Measurements from ENCODE around the gene CKMT2. TPM values are rescaled to one million over a fixed set of nuclear protein-coding genes. Genes with fewer than 3 reads are reported as not detected.

The CKMT2 gene
- total RNA-seq, 1 donor from 2014 or later = 1,824 TPM

DNA sequence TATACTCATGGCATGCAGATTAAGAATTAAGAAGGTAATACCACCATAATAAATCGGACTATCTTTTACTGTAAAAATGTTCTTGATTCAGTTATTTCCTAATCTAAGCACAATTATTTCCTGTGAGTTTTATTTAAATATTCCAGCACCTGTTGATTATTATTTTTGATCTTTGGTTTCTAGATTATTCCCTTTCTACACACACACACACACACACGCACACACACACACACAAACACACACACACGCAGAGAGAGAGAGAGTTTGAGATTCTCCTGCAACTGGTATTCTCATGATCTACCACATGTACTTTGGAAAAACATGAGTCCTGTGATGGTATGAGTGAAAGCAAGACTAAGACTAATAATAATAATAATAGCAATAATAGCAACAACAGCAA lies 17.0 kb upstream of the CKMT2 start:
- intact Hi-C loops (cut with micrococcal nuclease) = no loop called here
- no peak for DNase-seq
- Histone ChIP-seq H3K4me3 (no peak overlapping the region), H3K36me3 (peaks cover 7% of the 10 kb centered on the region), H3K9me3 (replicated peaks) (no peaks in the 10 kb centered on the region), H3K27me3 (ENCODE audit: low read depth) (no peaks in the 10 kb centered on the region), H3K27ac (replicated peaks) (no peak overlapping the region), H3K4me1 (no peaks in the 10 kb centered on the region)
- TF ChIP-seq, protein P1, sequence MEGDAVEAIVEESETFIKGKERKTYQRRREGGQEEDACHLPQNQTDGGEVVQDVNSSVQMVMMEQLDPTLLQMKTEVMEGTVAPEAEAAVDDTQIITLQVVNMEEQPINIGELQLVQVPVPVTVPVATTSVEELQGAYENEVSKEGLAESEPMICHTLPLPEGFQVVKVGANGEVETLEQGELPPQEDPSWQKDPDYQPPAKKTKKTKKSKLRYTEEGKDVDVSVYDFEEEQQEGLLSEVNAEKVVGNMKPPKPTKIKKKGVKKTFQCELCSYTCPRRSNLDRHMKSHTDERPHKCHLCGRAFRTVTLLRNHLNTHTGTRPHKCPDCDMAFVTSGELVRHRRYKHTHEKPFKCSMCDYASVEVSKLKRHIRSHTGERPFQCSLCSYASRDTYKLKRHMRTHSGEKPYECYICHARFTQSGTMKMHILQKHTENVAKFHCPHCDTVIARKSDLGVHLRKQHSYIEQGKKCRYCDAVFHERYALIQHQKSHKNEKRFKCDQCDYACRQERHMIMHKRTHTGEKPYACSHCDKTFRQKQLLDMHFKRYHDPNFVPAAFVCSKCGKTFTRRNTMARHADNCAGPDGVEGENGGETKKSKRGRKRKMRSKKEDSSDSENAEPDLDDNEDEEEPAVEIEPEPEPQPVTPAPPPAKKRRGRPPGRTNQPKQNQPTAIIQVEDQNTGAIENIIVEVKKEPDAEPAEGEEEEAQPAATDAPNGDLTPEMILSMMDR (IDR thresholded peaks at IDR 0.05; ENCODE audit: borderline replicate concordance) = no peak

DNA sequence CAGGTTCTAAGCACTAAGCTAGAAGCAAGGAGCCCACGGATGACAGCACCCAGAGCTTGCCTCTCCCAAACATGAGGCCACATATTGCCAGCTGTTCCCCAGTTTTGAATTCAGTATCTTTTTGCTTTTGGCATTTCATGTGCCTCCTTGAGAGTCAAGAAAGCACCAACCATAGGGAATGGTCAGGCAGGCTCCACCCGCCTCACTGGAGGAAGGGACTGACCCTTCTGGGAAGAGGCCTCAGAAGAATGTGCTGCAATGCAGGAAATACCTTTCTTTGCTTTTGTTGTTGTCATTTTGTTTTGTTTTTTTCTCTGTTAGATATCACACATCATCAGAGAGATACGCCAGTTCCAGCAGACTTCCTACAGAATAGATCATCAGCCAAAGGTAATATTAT lies 13.7 kb upstream of the CKMT2 start:
- Histone ChIP-seq H3K27me3 (ENCODE audit: low read depth) (no peaks in the 10 kb centered on the region), H3K27ac (replicated peaks) (no peak overlapping the region), H3K36me3 (peaks cover 7% of the 10 kb centered on the region), H3K4me1 (no peaks in the 10 kb centered on the region), H3K4me3 (no peak overlapping the region), H3K9me3 (replicated peaks) (no peaks in the 10 kb centered on the region)
- DNase-seq = no peak
- intact Hi-C loops (cut with micrococcal nuclease) = no loop called here
- TF ChIP-seq, protein P1 (IDR thresholded peaks at IDR 0.05; ENCODE audit: borderline replicate concordance) = no peak

DNA sequence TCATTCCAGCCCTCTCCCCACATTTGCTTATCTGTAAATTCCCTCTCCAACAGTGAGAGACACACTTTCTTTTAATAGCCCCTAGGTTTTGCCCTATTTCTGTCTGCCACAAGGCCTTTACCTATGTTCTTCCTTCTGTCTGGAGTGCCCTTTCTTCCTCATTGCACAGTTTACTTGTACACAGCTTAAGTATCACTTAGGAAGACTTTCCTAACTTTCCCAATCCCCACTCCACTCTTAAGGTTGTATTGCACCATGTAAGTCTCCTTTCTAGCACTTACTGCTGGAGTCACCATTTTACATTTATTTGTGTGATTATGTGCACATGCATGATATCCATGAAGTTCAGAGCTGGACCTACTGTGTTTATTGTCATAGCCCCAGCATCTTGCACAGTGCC lies 10.8 kb upstream of the CKMT2 start:
- Histone ChIP-seq H3K4me3 (no peak overlapping the region), H3K4me1 (no peaks in the 10 kb centered on the region), H3K27me3 (ENCODE audit: low read depth) (no peaks in the 10 kb centered on the region), H3K27ac (replicated peaks) (no peak overlapping the region), H3K9me3 (replicated peaks) (no peaks in the 10 kb centered on the region), H3K36me3 (peaks cover 16% of the 10 kb centered on the region)
- no peak for DNase-seq
- TF ChIP-seq, protein P1 (IDR thresholded peaks at IDR 0.05; ENCODE audit: borderline replicate concordance) = no peak
- intact Hi-C loops (cut with micrococcal nuclease) = no loop called here

DNA sequence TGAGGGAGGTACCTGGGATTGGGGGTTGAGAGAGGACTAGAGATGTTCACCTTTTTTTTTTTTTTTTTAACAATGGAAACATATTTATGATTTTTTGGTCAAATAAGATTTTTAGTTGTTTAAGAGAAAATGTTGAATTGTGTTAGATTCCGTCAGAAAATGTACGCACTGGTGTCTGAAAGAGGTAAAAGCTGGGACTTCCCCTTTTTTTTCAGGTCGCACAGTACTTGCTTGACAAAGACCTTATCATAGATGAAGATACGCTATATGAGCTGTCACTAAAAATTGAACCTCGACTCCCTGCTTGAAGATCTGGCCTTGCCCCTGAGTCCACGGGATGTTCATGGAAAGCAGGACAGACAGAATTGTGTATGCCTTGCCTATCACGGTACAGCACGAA lies 7.7 kb upstream of the CKMT2 start:
- H3K4me3 ChIP-seq = no peak overlapping the region
- no peaks in the 10 kb centered on the region for H3K27me3 ChIP-seq (ENCODE audit: low read depth)
- H3K27ac ChIP-seq (replicated peaks) = no peak overlapping the region
- no peaks in the 10 kb centered on the region for H3K9me3 ChIP-seq (replicated peaks)
- peaks cover 9% of the 10 kb centered on the region for H3K36me3 ChIP-seq
- intact Hi-C loops (cut with micrococcal nuclease) = no loop called here
- no peaks in the 10 kb centered on the region for H3K4me1 ChIP-seq
- no peak for DNase-seq
- TF ChIP-seq, protein P1 (IDR thresholded peaks at IDR 0.05; ENCODE audit: borderline replicate concordance) = no peak

DNA sequence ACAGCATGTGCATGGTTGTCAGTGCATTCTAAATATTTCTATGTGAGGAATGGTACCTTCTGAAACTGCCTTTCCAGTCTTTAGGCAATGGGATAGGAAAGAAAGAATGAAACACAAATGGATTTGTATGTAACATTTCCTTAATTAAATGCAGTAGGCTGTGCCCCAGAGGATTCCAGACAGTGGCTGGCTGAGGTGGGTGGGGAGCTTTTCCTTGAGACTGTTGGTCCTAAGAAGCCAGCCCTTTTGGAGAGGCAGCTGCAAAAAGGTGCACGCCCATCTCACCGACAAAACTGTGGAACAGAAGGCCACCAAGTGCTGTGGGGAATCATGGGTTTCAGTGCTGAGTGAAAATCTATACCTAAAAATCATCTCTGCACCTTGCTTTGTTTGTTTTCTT lies 6.8 kb upstream of the CKMT2 start:
- H3K4me3 ChIP-seq = no peak overlapping the region
- TF ChIP-seq, protein P1 (IDR thresholded peaks at IDR 0.05; ENCODE audit: borderline replicate concordance) = no peak
- peaks cover 9% of the 10 kb centered on the region for H3K36me3 ChIP-seq
- intact Hi-C loops (cut with micrococcal nuclease) = no loop called here
- no peaks in the 10 kb centered on the region for H3K4me1 ChIP-seq
- H3K9me3 ChIP-seq (replicated peaks) = no peaks in the 10 kb centered on the region
- H3K27ac ChIP-seq (replicated peaks) = no peak overlapping the region
- DNase-seq = no peak
- H3K27me3 ChIP-seq (ENCODE audit: low read depth) = no peaks in the 10 kb centered on the region

DNA sequence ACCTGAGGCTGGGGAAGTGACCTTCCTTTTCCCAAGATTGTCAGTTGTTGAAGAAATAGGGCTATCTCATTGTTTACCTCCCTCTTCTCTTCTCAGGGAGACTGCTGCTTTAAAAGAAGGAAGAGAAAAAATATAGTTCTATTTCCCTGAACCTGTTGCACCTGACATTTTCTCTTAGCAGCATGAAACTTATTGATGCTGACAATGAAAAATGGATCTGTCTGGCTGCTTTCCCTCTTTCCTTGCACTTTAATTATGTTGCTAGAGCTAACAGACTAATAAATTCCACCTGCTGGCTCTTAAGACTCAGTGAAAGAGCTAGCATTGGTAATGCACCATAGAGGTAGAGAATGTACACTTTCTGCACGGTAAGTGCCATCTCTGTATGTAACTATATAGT lies 6.2 kb upstream of the CKMT2 start:
- intact Hi-C loops (cut with micrococcal nuclease) = no loop called here
- TF ChIP-seq, protein P1 (IDR thresholded peaks at IDR 0.05; ENCODE audit: borderline replicate concordance) = no peak
- no peak overlapping the region for H3K27ac ChIP-seq (replicated peaks)
- DNase-seq = no peak
- H3K27me3 ChIP-seq (ENCODE audit: low read depth) = no peaks in the 10 kb centered on the region
- H3K9me3 ChIP-seq (replicated peaks) = no peaks in the 10 kb centered on the region
- no peak overlapping the region for H3K4me3 ChIP-seq
- H3K4me1 ChIP-seq = peaks cover 5% of the 10 kb centered on the region
- H3K36me3 ChIP-seq = peaks cover 9% of the 10 kb centered on the region

All from left ventricle myocardium inferior (tissue), 1 donor.